ENCODE data around the gene MMP12.

GRCh38 chr11:102921587-102922220, 46.9 kb upstream of the MMP12 start:
- TF ChIP-seq POLR2AphosphoS5 (IDR thresholded peaks at IDR 0.05) (no peak), CTCF (IDR thresholded peaks at IDR 0.05) (no peak), EP300 (IDR thresholded peaks at IDR 0.05) (no peak)

Data from stomach (tissue), 4 donors.